ENCODE measurements around the gene C10orf90.

Gene C10orf90

GRCh38 chr10:126651467-126651866 is 19.0 kb downstream of the C10orf90 start:
- no peak for DNase-seq (ENCODE audit: extremely low read depth, low read depth)
- TF ChIP-seq CTCF (IDR thresholded peaks at IDR 0.05; ENCODE audit: low read depth, low read length), result no peak

- TF ChIP-seq CTCF (IDR thresholded peaks at IDR 0.05; ENCODE audit: low read depth, low read length), result no peak
Measured at GRCh38 chr10:126650161-126650560, 20.3 kb downstream of the C10orf90 start.

GRCh38 chr10:126647116-126647515 is 23.4 kb downstream of the C10orf90 start:
- TF ChIP-seq CTCF (IDR thresholded peaks at IDR 0.05; ENCODE audit: low read depth, low read length), result no peak
- no peak for DNase-seq (ENCODE audit: extremely low read depth, low read depth)

More at GRCh38 chr10:126650161-126650560, 20.3 kb downstream of the C10orf90 start:
- no peak for DNase-seq (ENCODE audit: extremely low read depth, low read depth)

- DNase-seq (ENCODE audit: extremely low read depth, low read depth), result no peak
- no peak for TF ChIP-seq CTCF (IDR thresholded peaks at IDR 0.05; ENCODE audit: low read depth, low read length)
Measured at GRCh38 chr10:126646110-126646509, 24.4 kb downstream of the C10orf90 start.

- no peak for TF ChIP-seq CTCF (IDR thresholded peaks at IDR 0.05; ENCODE audit: low read depth, low read length)
- no peak for DNase-seq (ENCODE audit: extremely low read depth, low read depth)
Measured at GRCh38 chr10:126640401-126640800, 30.1 kb downstream of the C10orf90 start.

GRCh38 chr10:126639084-126639483 is 31.4 kb downstream of the C10orf90 start:
- DNase-seq (ENCODE audit: extremely low read depth, low read depth), result no peak

GRCh38 chr10:126638542-126638941 is 32.0 kb downstream of the C10orf90 start:
- DNase-seq (ENCODE audit: extremely low read depth, low read depth), result no peak

More at GRCh38 chr10:126639084-126639483, 31.4 kb downstream of the C10orf90 start:
- TF ChIP-seq CTCF (IDR thresholded peaks at IDR 0.05; ENCODE audit: low read depth, low read length), result no peak

More at GRCh38 chr10:126638542-126638941, 32.0 kb downstream of the C10orf90 start:
- TF ChIP-seq CTCF (IDR thresholded peaks at IDR 0.05; ENCODE audit: low read depth, low read length), result no peak
